ENCODE data around the gene LILRB5. TPM values are rescaled to one million over a fixed set of nuclear protein-coding genes. Genes with fewer than 3 reads are reported as not detected.
"Not testable (repeated sequence)": the region's sequence is repeated elsewhere in the genome, so short reads cannot be mapped to it uniquely, and the experiment has no call there.

Gene LILRB5
- total RNA-seq, 4 donors from 2014 or later: 8.3 to 10.7 (median 9.1) TPM

GRCh38 chr19:54281007-54281728, 24.1 kb upstream of the LILRB5 start, which contains the start of gene LILRB2:
Gene LILRB2, minus strand, starts transcription at chr19:54281110. Its CDS starts 614 bp downstream, at chr19:54280496.
- in situ Hi-C loops (cut with MboI; ENCODE audit: low pct_ligation_motif_present in 1 of 4, low pct_unique_long_range_greater_than_20kb in 1 of 4, low sequenced_read_pairs in 3 of 4) (loop anchor here in 1 of 4 donors (5.0 kb wide), 1 partner anchor 306 kb away; no protein-coding TSS in a partner anchor), intact Hi-C loops (cut with DNase I; ENCODE audit: low total_unique reads) (no loop called here)
- DNase-seq: no peak
- Histone ChIP-seq H3K36me3 (no peaks in the 10 kb centered on the region), H3K27ac (peak within 1 kb of the TSS in 3 of 4 donors; percentile 20 to 30 (median 29)), H3K4me3 (no peak within 1 kb of the TSS), H3K27me3 (no peaks in the 10 kb centered on the region), H3K4me1 (no peaks in the 10 kb centered on the region), H3K9me3 (no peaks in the 10 kb centered on the region)
- 60 to 75% methylated on average over 5 to 12 of the region's 12 CpGs for WGBS, 2 donors (ENCODE audit: low coverage in 1 of 2)
- TF ChIP-seq CTCF (IDR thresholded peaks at IDR 0.05): no peak
- TF ChIP-seq POLR2AphosphoS5 (IDR thresholded peaks at IDR 0.05): no peak

GRCh38 chr19:54280441-54280840, 23.4 kb upstream of the LILRB5 start:
- H3K4me1 ChIP-seq; DNase-seq; H3K9me3 ChIP-seq; H3K4me3 ChIP-seq; H3K27me3 ChIP-seq; intact Hi-C loops (cut with DNase I; ENCODE audit: low total_unique reads); H3K36me3 ChIP-seq: not testable (repeated sequence)
- 56 to 63% methylated on average over 3 to 10 of the region's 10 CpGs for WGBS, 2 donors (ENCODE audit: low coverage in 1 of 2)
- peak overlapping the region in 3 of 4 donors; percentile 20 to 30 (median 29) for H3K27ac ChIP-seq
- in situ Hi-C loops (cut with MboI; ENCODE audit: low pct_ligation_motif_present in 1 of 4, low pct_unique_long_range_greater_than_20kb in 1 of 4, low sequenced_read_pairs in 3 of 4): loop anchor here in 1 of 4 donors (5.0 kb wide), 1 partner anchor 307 kb away; no protein-coding TSS in a partner anchor

- H3K27me3 ChIP-seq; H3K36me3 ChIP-seq; DNase-seq; intact Hi-C loops (cut with DNase I; ENCODE audit: low total_unique reads); H3K4me1 ChIP-seq; H3K9me3 ChIP-seq; H3K4me3 ChIP-seq: not testable (repeated sequence)
- in situ Hi-C loops (cut with MboI; ENCODE audit: low pct_ligation_motif_present in 1 of 4, low pct_unique_long_range_greater_than_20kb in 1 of 4, low sequenced_read_pairs in 3 of 4): loop anchor here in 1 of 4 donors (5.0 kb wide), 1 partner anchor 307 kb away; no protein-coding TSS in a partner anchor
- H3K27ac ChIP-seq: peak overlapping the region in 1 of 4 donors; percentile 20
- 28% methylated on average over 4 of the region's 4 CpGs; no CpG with 5 or more reads in 1 of the 2 donors for WGBS, 2 donors (ENCODE audit: low coverage in 1 of 2)
These were observed 23.0 kb upstream of the LILRB5 start for GRCh38 chr19:54280025-54280424.

GRCh38 chr19:54279406-54279962, 22.4 kb upstream of the LILRB5 start:
- intact Hi-C loops (cut with DNase I; ENCODE audit: low total_unique reads): no loop called here

GRCh38 chr19:54278571-54279195, 21.6 kb upstream of the LILRB5 start:
- DNase-seq; H3K27me3 ChIP-seq; H3K4me1 ChIP-seq; intact Hi-C loops (cut with DNase I; ENCODE audit: low total_unique reads); H3K27ac ChIP-seq; H3K36me3 ChIP-seq; H3K9me3 ChIP-seq; in situ Hi-C loops (cut with MboI; ENCODE audit: low pct_ligation_motif_present in 1 of 4, low pct_unique_long_range_greater_than_20kb in 1 of 4, low sequenced_read_pairs in 3 of 4); H3K4me3 ChIP-seq: not testable (repeated sequence)
- 91% methylated on average over 7 of the region's 15 CpGs; no CpG with 5 or more reads in 1 of the 2 donors for WGBS, 2 donors (ENCODE audit: low coverage in 1 of 2)

More at GRCh38 chr19:54279406-54279962, 22.4 kb upstream of the LILRB5 start:
- Histone ChIP-seq H3K36me3 (no peaks in the 10 kb centered on the region), H3K27me3 (no peaks in the 10 kb centered on the region), H3K27ac (no peak overlapping the region), H3K4me3 (no peak overlapping the region), H3K9me3 (no peaks in the 10 kb centered on the region), H3K4me1 (no peaks in the 10 kb centered on the region)
- WGBS, 2 donors (ENCODE audit: low coverage in 1 of 2): 86% methylated on average over 17 of the region's 18 CpGs; no CpG with 5 or more reads in 1 of the 2 donors
- no peak for DNase-seq
- in situ Hi-C loops (cut with MboI; ENCODE audit: low pct_ligation_motif_present in 1 of 4, low pct_unique_long_range_greater_than_20kb in 1 of 4, low sequenced_read_pairs in 3 of 4): no loop called here
- TF ChIP-seq EP300 (IDR thresholded peaks at IDR 0.05; ENCODE audit: low read depth): no peak
- no peak for TF ChIP-seq POLR2AphosphoS5 (IDR thresholded peaks at IDR 0.05)
- TF ChIP-seq POLR2A (IDR thresholded peaks at IDR 0.05): no peak
- TF ChIP-seq CTCF (IDR thresholded peaks at IDR 0.05): no peak

GRCh38 chr19:54278056-54278455, 21.0 kb upstream of the LILRB5 start:
- H3K36me3 ChIP-seq; H3K27ac ChIP-seq; H3K9me3 ChIP-seq; H3K27me3 ChIP-seq; DNase-seq; intact Hi-C loops (cut with DNase I; ENCODE audit: low total_unique reads); H3K4me3 ChIP-seq; in situ Hi-C loops (cut with MboI; ENCODE audit: low pct_ligation_motif_present in 1 of 4, low pct_unique_long_range_greater_than_20kb in 1 of 4, low sequenced_read_pairs in 3 of 4); H3K4me1 ChIP-seq: not testable (repeated sequence)
- WGBS, 2 donors (ENCODE audit: low coverage in 1 of 2): 81% methylated on average over 13 of the region's 13 CpGs; no CpG with 5 or more reads in 1 of the 2 donors

GRCh38 chr19:54277111-54277615, 20.1 kb upstream of the LILRB5 start:
- H3K4me1 ChIP-seq; DNase-seq; H3K9me3 ChIP-seq; H3K27ac ChIP-seq; in situ Hi-C loops (cut with MboI; ENCODE audit: low pct_ligation_motif_present in 1 of 4, low pct_unique_long_range_greater_than_20kb in 1 of 4, low sequenced_read_pairs in 3 of 4); H3K27me3 ChIP-seq; intact Hi-C loops (cut with DNase I; ENCODE audit: low total_unique reads); H3K4me3 ChIP-seq; H3K36me3 ChIP-seq: not testable (repeated sequence)
- 67% methylated on average over 13 of the region's 15 CpGs; no CpG with 5 or more reads in 1 of the 2 donors for WGBS, 2 donors (ENCODE audit: low coverage in 1 of 2)

All from transverse colon (tissue), 4 donors.